ENCODE results near the gene PPP1R26. TPM values are rescaled to one million over a fixed set of nuclear protein-coding genes. Genes with fewer than 3 reads are reported as not detected.

PPP1R26 gene
- total RNA-seq, 2 donors from 2014 or later: 3.7 to 7.7 TPM

- Mint-ChIP-seq H3K36me3 (no peaks in the 10 kb centered on the region), H3K4me1 (ENCODE audit: low read depth in 2 of 2) (peaks cover 6 to 10% of the 10 kb centered on the region in 2 donors), H3K27ac (no peak overlapping the region), H3K9me3 (no peaks in the 10 kb centered on the region), H3K27me3 (peaks cover 7 to 15% of the 10 kb centered on the region in 2 donors), H3K4me3 (no peak overlapping the region)
- ATAC-seq: no peak
- DNase-seq (ENCODE audit: low spot score): no peak
Measured at GRCh38 chr9:135474915-135475314, 4.7 kb upstream of the PPP1R26 start.

- ATAC-seq: no peak
- Mint-ChIP-seq H3K4me1 (ENCODE audit: low read depth in 2 of 2) (peaks cover 4 to 6% of the 10 kb centered on the region in 2 donors), H3K4me3 (no peak overlapping the region), H3K36me3 (no peaks in the 10 kb centered on the region), H3K27me3 (peaks cover 0 to 7% of the 10 kb centered on the region in 2 donors), H3K9me3 (no peaks in the 10 kb centered on the region), H3K27ac (no peak overlapping the region)
- DNase-seq (ENCODE audit: low spot score): no peak
Measured at GRCh38 chr9:135476561-135477355, 2.8 kb upstream of the PPP1R26 start.

DNA sequence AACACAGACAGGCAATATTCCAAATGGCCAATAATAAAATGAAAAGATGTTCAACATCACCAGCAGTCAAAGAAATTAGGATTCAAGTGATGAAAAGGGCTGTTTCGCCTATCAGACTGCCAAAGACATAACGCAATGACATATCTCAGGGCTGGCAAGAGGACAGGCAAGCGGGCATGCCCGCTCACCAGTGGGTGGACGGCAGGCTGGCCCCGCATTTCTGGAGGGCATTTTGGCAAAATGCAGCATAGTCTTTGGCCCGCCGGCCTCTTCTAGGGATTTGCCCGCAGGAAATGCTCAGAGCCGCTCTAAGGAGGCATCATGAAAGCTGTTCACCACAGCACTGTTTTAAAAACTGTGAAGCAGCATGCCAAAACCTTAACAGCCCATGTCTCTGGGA, 1.4 kb upstream of the PPP1R26 start:
- ATAC-seq (no peak), DNase-seq (ENCODE audit: low spot score) (no peak)
- Mint-ChIP-seq H3K27ac (no peak overlapping the region), H3K27me3 (peaks cover 0 to 7% of the 10 kb centered on the region in 2 donors), H3K36me3 (no peaks in the 10 kb centered on the region), H3K4me1 (ENCODE audit: low read depth in 2 of 2) (peaks cover 4 to 6% of the 10 kb centered on the region in 2 donors), H3K9me3 (no peaks in the 10 kb centered on the region), H3K4me3 (peak overlapping the region; percentile 89)

GRCh38 chr9:135478829-135479468, 633 bp upstream of the PPP1R26 start:
- Mint-ChIP-seq H3K36me3 (no peaks in the 10 kb centered on the region), H3K9me3 (no peaks in the 10 kb centered on the region), H3K27me3 (peaks cover 0 to 7% of the 10 kb centered on the region in 2 donors), H3K27ac (peak overlapping the region in 1 of 2 donors; percentile 54), H3K4me1 (ENCODE audit: low read depth in 2 of 2) (peaks cover 4 to 6% of the 10 kb centered on the region in 2 donors), H3K4me3 (peak overlapping the region; percentile 89)
- ATAC-seq (peak in 1 of 2 donors; percentile 25), DNase-seq (ENCODE audit: low spot score) (no peak)

DNA sequence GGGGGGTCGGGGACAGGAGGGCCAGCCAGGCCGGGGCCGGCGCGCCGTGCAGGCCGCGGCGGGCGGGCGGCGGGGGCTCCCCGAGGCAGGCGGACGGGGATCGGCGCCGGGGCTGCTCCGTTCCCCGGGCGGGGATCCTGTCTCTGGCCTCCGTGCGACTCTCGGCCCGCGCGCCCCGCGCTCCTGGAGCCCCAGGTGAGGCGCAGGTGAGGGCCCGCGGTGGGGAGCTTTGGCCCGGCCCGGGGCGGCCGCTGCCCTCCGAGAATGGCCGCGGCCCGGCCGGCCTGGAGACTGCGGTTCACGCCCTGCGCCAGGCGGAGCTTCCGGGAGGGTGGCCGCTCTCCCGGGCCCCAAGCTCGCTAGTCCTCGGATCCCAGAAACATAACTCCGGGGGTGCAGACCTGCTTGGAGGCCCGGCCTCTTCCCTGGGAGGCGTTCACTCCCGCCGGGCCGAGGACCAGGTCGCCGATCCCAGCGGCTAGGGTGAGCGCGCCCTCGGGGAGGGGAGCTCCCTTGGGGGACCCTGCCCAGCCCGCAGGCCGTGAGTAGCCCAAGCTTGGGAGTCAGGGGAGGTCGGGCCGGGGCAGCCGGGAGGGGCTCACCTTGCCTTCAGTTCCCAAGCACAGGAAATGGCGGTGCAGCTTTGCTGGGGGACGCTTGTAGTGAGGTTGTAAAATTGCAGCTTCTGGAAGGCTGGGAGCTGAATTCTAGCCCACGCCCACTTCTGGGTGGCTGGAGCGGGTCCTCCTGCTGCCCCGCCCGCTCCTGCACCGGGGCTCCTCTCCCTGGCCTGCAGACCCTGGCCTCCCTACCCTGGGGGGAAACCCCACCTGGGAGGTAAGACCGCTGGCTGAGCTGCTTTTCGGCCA, 723 bp downstream of the PPP1R26 start:
- Mint-ChIP-seq H3K36me3 (no peaks in the 10 kb centered on the region), H3K4me1 (ENCODE audit: low read depth in 2 of 2) (peaks cover 4 to 6% of the 10 kb centered on the region in 2 donors), H3K27ac (no peak overlapping the region), H3K4me3 (no peak overlapping the region), H3K9me3 (no peaks in the 10 kb centered on the region), H3K27me3 (peaks cover 0 to 7% of the 10 kb centered on the region in 2 donors)
- ATAC-seq (peak; percentile 52 to 75), DNase-seq (ENCODE audit: low spot score) (no peak)

DNA sequence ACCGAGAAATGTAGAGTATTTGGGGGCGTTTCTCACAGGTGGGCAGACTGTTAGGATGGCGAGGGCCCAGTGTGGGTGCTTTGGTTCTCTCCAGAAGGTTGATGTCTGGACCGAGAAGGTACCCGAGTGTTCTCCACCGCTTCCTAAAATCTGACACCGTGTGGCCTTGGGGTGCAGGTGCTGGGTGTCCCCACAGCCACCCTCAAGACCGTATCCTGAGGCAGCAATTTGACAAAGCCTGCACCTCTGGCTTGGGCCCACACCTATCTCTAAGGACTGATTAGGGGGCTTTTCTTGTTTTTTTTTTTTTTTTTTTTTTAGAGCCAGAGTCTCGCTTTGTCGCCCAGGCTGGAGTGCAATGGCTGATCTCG, 1.3 kb downstream of the PPP1R26 start:
- Mint-ChIP-seq H3K4me3 (peak overlapping the region; percentile 30), H3K27ac (no peak overlapping the region), H3K36me3 (no peaks in the 10 kb centered on the region), H3K27me3 (peaks cover 0 to 2% of the 10 kb centered on the region in 2 donors), H3K9me3 (no peaks in the 10 kb centered on the region), H3K4me1 (ENCODE audit: low read depth in 2 of 2) (peaks cover 3 to 4% of the 10 kb centered on the region in 2 donors)
- DNase-seq (ENCODE audit: low spot score) (no peak), ATAC-seq (no peak)

- H3K4me1 Mint-ChIP-seq (ENCODE audit: low read depth in 2 of 2): peaks cover 3 to 4% of the 10 kb centered on the region in 2 donors
- H3K27ac Mint-ChIP-seq: no peak overlapping the region
- no peak overlapping the region for H3K4me3 Mint-ChIP-seq
- H3K9me3 Mint-ChIP-seq: no peaks in the 10 kb centered on the region
- DNase-seq (ENCODE audit: low spot score): no peak
- peaks cover 0 to 2% of the 10 kb centered on the region in 2 donors for H3K27me3 Mint-ChIP-seq
- H3K36me3 Mint-ChIP-seq: no peaks in the 10 kb centered on the region
- ATAC-seq: no peak
Measured at GRCh38 chr9:135482015-135482754, 2.6 kb downstream of the PPP1R26 start.

- Mint-ChIP-seq H3K27me3 (no peaks in the 10 kb centered on the region), H3K4me3 (no peak overlapping the region), H3K9me3 (no peaks in the 10 kb centered on the region), H3K4me1 (ENCODE audit: low read depth in 2 of 2) (no peaks in the 10 kb centered on the region), H3K27ac (no peak overlapping the region), H3K36me3 (no peaks in the 10 kb centered on the region)
- ATAC-seq (no peak), DNase-seq (ENCODE audit: low spot score) (peak; percentile 50)
Measured at GRCh38 chr9:135484460-135485277, 5.1 kb downstream of the PPP1R26 start.

DNA sequence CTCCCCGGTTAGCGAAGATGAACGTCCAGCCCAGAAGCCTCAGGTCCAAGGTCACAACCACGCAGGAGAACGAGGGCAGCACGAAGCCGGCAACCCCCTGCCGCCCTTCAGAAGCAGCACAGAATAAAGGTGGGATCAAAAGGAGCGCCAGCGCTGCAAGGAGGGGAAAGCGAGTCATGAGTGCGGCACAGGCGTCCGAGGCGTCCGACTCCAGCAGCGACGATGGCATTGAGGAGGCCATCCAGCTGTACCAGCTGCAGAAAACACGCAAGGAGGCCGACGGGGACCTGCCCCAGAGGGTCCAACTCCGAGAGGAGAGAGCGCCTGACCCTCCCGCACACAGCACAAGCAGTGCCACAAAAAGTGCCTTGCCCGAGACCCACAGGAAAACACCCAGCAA, 5.8 kb downstream of the PPP1R26 start:
- no peaks in the 10 kb centered on the region for H3K4me1 Mint-ChIP-seq (ENCODE audit: low read depth in 2 of 2)
- no peaks in the 10 kb centered on the region for H3K36me3 Mint-ChIP-seq
- DNase-seq (ENCODE audit: low spot score) (no peak), ATAC-seq (no peak)
- H3K4me3 Mint-ChIP-seq: no peak overlapping the region
- H3K27ac Mint-ChIP-seq: no peak overlapping the region
- no peaks in the 10 kb centered on the region for H3K9me3 Mint-ChIP-seq
- H3K27me3 Mint-ChIP-seq: no peaks in the 10 kb centered on the region

DNA sequence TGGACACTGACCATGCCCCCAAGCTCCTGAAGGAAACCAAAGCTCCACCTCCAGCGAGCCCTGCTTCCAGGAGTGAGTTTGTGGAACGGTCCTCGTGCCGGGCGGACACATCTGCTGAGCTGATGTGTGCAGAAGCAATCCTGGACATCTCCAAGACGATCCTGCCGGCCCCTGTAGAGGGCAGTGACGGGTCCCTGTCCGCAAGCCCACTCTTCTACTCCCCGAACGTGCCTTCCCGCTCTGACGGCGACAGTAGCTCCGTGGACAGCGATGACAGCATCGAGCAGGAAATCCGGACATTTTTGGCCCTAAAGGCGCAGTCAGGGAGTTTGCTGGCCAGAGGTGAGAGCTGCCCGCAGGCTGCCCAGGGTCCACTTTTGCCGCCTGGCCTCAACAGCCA, 6.2 kb downstream of the PPP1R26 start:
- H3K9me3 Mint-ChIP-seq: no peaks in the 10 kb centered on the region
- no peak overlapping the region for H3K27ac Mint-ChIP-seq
- no peaks in the 10 kb centered on the region for H3K36me3 Mint-ChIP-seq
- no peaks in the 10 kb centered on the region for H3K27me3 Mint-ChIP-seq
- H3K4me3 Mint-ChIP-seq: no peak overlapping the region
- ATAC-seq: no peak
- DNase-seq (ENCODE audit: low spot score): no peak
- no peaks in the 10 kb centered on the region for H3K4me1 Mint-ChIP-seq (ENCODE audit: low read depth in 2 of 2)

DNA sequence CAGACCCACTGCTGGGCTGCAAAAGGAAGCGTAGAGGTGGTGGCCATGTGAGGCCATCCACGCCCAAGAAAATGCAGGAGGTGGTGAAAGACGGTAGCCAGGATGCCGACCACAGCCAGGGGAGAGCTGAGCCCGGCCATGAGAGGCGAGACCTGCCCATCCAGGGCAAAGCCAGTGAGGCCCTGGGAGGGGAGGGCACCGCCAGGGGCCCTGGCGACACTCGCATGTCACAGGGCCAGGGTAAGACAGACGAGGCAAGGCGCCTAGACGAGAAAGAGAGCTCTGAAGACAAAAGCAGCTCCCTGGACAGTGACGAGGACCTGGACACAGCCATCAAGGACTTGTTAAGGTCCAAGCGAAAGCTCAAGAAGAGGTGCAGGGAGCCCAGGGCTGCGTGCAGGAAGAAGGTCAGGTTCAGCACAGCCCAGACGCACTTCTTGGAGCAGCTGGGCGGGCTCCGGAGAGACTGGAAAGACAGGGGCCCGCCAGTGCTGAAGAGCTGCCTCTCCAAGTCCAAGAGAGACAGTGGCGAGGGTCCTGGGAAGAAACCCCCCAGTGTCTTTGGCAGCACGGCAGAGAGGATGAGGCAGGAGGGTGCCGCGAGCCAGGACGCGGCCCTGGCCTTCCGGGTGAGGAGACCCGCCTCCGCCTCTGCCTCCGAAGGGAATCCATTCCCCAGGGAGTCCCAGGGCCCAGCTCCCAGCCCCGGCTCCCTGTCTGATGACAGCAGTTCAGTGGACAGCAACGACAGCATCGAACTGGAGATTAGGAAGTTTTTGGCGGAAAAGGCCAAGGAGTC, 6.9 kb downstream of the PPP1R26 start:
- Mint-ChIP-seq H3K9me3 (no peaks in the 10 kb centered on the region), H3K4me1 (ENCODE audit: low read depth in 2 of 2) (no peaks in the 10 kb centered on the region), H3K27me3 (no peaks in the 10 kb centered on the region), H3K4me3 (no peak overlapping the region), H3K36me3 (no peaks in the 10 kb centered on the region), H3K27ac (no peak overlapping the region)
- ATAC-seq (no peak), DNase-seq (ENCODE audit: low spot score) (no peak)

All from natural killer cell treated with Interleukin-12 subunit alpha and Interleukin-12 subunit beta and Interleukin-15 and Interleukin-18, amount 100 ng/mL, for 72 hours (primary cell).